Measurements from ENCODE around the gene WWOX.

GRCh38 chr16:78485917-78486257, 386.4 kb downstream of the WWOX start:
- no peak for TF ChIP-seq MXI1 (conservative IDR thresholded peaks at IDR 0.05; ENCODE audit: poor library complexity, severe bottlenecking)
- no peak for TF ChIP-seq POLR2AphosphoS5 (IDR thresholded peaks at IDR 0.05)
- TF ChIP-seq CTCF (IDR thresholded peaks at IDR 0.05; ENCODE audit: poor library complexity, severe bottlenecking), result no peak

All from neural cell (in vitro differentiated cells).